ENCODE measurements around the gene HNRNPM. TPM values are rescaled to one million over a fixed set of nuclear protein-coding genes. Genes with fewer than 3 reads are reported as not detected.

Gene HNRNPM
- total RNA-seq, 4 donors from 2014 or later = 103 to 126 (median 116) TPM

DNA sequence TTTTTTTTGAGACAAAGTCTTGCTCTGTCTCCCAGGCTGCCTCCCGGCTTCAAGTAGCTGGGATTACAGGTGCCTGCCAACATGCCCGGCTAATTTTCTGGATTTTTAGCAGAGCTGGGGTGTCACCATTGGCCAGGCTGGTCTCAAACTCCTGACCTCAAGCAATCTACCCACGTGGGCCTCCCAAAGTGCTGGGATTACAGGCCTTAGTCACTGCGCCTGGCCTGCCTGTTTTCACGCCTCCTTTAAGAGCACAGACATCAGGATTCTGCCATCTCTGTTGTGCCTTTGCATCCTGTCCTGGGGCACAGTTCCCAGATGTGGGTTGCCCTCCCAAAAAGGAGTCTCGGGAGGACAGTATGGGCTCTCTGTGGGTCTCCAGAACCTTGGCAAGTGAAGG lies 60.1 kb downstream of the HNRNPM start:
- no peak for DNase-seq (ENCODE audit: extremely low spot score)
- peaks cover 0 to 6% (median 2%) of the 10 kb centered on the region in 4 donors for H3K36me3 ChIP-seq
- 75% methylated on average over 6 of the region's 6 CpGs for WGBS
- intact Hi-C loops (cut with DNase I) = loop anchor here (5.0 kb wide), 1 partner anchor 58 kb away; no protein-coding TSS in a partner anchor
- H3K9me3 ChIP-seq = no peaks in the 10 kb centered on the region
- no peaks in the 10 kb centered on the region for H3K27me3 ChIP-seq
- H3K27ac ChIP-seq (replicated peaks in 1 of 4) = no peak overlapping the region
- no peak overlapping the region for H3K4me3 ChIP-seq
- no peak for TF ChIP-seq POLR2A (IDR thresholded peaks at IDR 0.05; ENCODE audit: low read depth)
- no peak for TF ChIP-seq EP300 (IDR thresholded peaks at IDR 0.05)
- TF ChIP-seq, protein P1, sequence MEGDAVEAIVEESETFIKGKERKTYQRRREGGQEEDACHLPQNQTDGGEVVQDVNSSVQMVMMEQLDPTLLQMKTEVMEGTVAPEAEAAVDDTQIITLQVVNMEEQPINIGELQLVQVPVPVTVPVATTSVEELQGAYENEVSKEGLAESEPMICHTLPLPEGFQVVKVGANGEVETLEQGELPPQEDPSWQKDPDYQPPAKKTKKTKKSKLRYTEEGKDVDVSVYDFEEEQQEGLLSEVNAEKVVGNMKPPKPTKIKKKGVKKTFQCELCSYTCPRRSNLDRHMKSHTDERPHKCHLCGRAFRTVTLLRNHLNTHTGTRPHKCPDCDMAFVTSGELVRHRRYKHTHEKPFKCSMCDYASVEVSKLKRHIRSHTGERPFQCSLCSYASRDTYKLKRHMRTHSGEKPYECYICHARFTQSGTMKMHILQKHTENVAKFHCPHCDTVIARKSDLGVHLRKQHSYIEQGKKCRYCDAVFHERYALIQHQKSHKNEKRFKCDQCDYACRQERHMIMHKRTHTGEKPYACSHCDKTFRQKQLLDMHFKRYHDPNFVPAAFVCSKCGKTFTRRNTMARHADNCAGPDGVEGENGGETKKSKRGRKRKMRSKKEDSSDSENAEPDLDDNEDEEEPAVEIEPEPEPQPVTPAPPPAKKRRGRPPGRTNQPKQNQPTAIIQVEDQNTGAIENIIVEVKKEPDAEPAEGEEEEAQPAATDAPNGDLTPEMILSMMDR (IDR thresholded peaks at IDR 0.05) = no peak
- no peak for TF ChIP-seq POLR2AphosphoS5 (IDR thresholded peaks at IDR 0.05)
- H3K4me1 ChIP-seq = peaks cover 11 to 20% (median 17%) of the 10 kb centered on the region in 4 donors

DNA sequence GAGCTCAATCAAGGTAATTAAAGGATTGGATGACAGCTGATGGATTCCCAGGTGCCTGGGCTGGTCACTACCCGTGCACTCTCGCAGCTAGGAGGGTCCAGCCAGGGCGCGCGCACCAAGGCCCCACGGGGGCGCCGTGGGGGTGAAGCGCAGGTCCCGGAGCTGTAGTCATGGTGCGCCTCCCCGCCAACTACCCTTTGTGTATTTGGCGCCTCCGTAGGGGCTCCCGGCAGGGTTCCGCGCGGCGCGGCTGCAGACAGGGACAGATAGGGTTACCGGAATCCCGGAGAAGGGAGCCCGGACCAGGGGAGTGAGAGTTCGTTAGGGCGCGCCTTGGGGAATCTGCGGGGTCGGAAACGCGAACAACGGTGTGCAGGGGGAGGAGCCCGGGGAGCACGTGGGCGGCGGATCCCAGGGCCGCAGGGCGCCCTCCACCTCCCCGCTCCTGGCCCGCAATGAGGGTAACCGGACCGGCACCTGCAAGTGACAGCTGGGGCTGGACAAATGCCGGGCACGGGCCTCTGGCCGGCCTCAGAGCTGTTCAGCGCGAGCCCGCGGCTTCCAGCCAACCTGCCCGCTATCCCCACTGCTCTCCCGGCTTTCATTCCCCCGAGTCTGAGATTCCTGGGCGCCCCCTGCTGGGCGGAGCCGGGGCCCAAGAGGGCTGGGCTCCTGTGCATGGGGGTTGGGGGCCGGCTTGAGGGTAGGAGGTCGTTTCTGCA lies 61.1 kb downstream of the HNRNPM start:
- DNase-seq (ENCODE audit: extremely low spot score) = no peak
- Histone ChIP-seq H3K9me3 (no peaks in the 10 kb centered on the region), H3K4me3 (peak overlapping the region; percentile 63 to 70 (median 66)), H3K27ac (replicated peaks in 1 of 4) (peak overlapping the region; percentile 33 to 59 (median 52)), H3K4me1 (peaks cover 11 to 20% (median 17%) of the 10 kb centered on the region in 4 donors), H3K27me3 (no peaks in the 10 kb centered on the region), H3K36me3 (peaks cover 0 to 13% (median 6%) of the 10 kb centered on the region in 4 donors)
- WGBS = 0% methylated on average over 10 of the region's 56 CpGs
- TF ChIP-seq POLR2AphosphoS5 (IDR thresholded peaks at IDR 0.05) = peak; percentile 40 to 70
- no peak for TF ChIP-seq POLR2A (IDR thresholded peaks at IDR 0.05; ENCODE audit: low read depth)
- TF ChIP-seq, protein P1 (IDR thresholded peaks at IDR 0.05) = peak; percentile 86 to 91 (median 90)
- intact Hi-C loops (cut with DNase I) = loop anchor here (2.0 to 5.0 kb wide), 3 partner anchors 59 to 151 kb away; partner anchors contain the start of gene MARCHF2

- 28% methylated on average over 18 of the region's 18 CpGs for WGBS
- TF ChIP-seq POLR2AphosphoS5 (IDR thresholded peaks at IDR 0.05) = no peak
- TF ChIP-seq EP300 (IDR thresholded peaks at IDR 0.05) = no peak
- TF ChIP-seq, protein P1 (IDR thresholded peaks at IDR 0.05) = no peak
- TF ChIP-seq POLR2A (IDR thresholded peaks at IDR 0.05; ENCODE audit: low read depth) = no peak
- intact Hi-C loops (cut with DNase I) = loop anchor here (2.0 to 5.0 kb wide), 3 partner anchors 59 to 152 kb away; partner anchors contain the start of gene MARCHF2
- no peaks in the 10 kb centered on the region for H3K9me3 ChIP-seq
- H3K4me1 ChIP-seq = peaks cover 11 to 22% (median 20%) of the 10 kb centered on the region in 4 donors
- H3K27ac ChIP-seq (replicated peaks in 1 of 4) = peak overlapping the region; percentile 33 to 59 (median 52)
- no peak for DNase-seq (ENCODE audit: extremely low spot score)
- H3K27me3 ChIP-seq = no peaks in the 10 kb centered on the region
- peak overlapping the region; percentile 63 to 70 (median 66) for H3K4me3 ChIP-seq
- H3K36me3 ChIP-seq = peaks cover 0 to 20% (median 12%) of the 10 kb centered on the region in 4 donors
Observed at GRCh38 chr19:8506402-8506957, 61.7 kb downstream of the HNRNPM start.

- Histone ChIP-seq H3K36me3 (peaks cover 0 to 22% (median 16%) of the 10 kb centered on the region in 4 donors), H3K9me3 (no peaks in the 10 kb centered on the region), H3K27ac (replicated peaks in 1 of 4) (no peak overlapping the region), H3K4me3 (no peak overlapping the region), H3K4me1 (peaks cover 28 to 48% (median 44%) of the 10 kb centered on the region in 4 donors), H3K27me3 (no peaks in the 10 kb centered on the region)
- TF ChIP-seq POLR2AphosphoS5 (IDR thresholded peaks at IDR 0.05) (no peak), POLR2A (IDR thresholded peaks at IDR 0.05; ENCODE audit: low read depth) (no peak), EP300 (IDR thresholded peaks at IDR 0.05) (no peak)
- TF ChIP-seq, protein P1 (IDR thresholded peaks at IDR 0.05) = no peak
- intact Hi-C loops (cut with DNase I) = no loop called here
- 86% methylated on average over 22 of the region's 52 CpGs for WGBS
- DNase-seq (ENCODE audit: extremely low spot score) = no peak
Observed at GRCh38 chr19:8510589-8511115, 65.9 kb downstream of the HNRNPM start.

Data from esophagus muscularis mucosa (tissue), 4 donors.